GM21786 (cell line): ENCODE data around the gene CDH4.

Experiments used
- ATAC-seq: cut with Tn5 transposase; IDR thresholded peaks from one replicate; pipeline ENCODE4 v1.9.1; 2021; ENCODE audit not compliant: unreplicated experiment

CDH4 gene

DNA sequence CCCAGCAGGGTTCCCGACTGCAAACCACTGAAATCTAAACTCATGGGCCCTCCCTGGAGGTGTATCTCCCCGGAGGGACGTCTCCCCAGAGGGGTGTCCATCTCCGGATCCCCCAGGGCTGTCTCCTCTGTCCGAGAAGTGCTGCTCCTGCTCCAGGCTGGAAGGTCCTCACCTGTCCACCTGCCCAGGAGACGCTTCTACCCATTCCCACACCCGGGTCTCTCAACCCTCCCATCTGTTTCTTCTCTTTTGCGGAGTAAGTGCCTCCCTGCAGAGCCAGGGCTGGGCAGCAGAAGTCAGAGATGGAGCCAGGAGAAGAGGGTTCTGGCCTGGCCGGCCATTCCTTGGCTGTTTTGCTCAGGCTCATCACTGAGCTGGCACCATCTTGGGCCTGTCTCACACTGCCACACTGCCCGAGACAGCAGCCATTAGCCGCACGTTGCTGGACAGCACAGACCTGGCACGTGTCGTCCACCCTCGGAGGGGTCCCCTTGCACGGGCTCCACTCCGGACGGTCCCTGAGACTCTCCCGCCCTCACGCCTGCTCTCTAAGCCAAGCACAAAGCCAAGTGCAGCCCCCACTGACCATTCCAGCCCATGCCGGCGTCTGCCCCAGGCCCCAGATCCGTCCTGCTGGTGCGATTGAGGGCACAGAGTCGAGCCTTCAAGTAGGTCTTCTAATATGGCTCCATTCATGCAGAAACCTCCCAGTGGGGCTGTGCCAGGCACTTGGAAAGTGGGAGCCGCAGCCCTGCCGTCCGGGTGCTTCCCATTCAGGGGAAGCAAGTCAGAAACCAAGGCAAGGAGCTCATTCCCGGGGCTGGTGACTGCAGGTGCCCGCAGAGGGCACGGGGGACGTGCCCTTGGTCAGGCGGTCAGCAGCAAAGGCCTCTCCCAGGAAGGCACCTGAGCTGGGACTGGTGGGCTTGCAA lies 445.9 kb downstream of the CDH4 start:
- no peak for ATAC-seq

DNA sequence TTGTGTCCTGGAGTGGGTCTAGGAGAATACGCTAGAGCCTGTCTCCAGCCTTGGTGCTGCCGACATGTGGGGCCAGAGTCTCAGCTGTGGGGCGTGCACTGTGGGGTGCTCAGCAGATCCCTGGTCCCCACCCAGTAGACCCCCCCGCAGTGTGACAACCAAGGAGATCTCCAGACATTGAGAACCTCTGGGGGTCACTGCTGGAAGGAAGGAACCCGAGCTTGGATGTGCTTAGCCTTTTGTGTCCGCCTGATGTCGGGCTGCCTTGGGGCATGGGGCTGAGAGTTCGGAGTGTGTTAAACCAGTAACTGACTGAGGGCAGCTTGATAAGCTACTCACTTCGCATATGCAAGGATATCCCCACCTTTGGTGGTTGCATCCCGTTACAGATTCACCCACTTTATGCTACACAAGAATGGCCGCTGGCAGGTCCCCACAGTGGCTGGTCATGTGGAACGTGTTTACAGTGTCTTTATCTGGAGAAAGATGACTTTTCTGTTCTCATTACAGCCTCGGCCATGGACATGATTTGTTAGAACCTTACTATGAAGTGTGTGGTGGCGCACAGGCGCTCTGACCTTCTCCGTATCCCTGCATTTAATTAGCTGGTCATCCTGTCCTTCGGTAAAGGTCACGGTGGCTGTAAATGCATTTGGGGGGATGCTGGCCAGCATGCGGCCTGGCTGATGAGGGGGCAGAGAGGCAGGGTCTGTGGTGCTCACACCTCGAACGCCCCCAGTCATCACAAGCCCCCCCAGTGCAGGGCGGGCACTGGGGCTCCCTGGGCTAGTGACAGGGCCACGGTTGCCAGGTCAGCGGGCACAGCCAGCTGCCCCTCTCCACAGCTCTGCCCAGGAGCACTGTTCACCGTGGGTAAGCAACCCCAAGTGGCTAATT lies 446.8 kb downstream of the CDH4 start:
- ATAC-seq: no peak

DNA sequence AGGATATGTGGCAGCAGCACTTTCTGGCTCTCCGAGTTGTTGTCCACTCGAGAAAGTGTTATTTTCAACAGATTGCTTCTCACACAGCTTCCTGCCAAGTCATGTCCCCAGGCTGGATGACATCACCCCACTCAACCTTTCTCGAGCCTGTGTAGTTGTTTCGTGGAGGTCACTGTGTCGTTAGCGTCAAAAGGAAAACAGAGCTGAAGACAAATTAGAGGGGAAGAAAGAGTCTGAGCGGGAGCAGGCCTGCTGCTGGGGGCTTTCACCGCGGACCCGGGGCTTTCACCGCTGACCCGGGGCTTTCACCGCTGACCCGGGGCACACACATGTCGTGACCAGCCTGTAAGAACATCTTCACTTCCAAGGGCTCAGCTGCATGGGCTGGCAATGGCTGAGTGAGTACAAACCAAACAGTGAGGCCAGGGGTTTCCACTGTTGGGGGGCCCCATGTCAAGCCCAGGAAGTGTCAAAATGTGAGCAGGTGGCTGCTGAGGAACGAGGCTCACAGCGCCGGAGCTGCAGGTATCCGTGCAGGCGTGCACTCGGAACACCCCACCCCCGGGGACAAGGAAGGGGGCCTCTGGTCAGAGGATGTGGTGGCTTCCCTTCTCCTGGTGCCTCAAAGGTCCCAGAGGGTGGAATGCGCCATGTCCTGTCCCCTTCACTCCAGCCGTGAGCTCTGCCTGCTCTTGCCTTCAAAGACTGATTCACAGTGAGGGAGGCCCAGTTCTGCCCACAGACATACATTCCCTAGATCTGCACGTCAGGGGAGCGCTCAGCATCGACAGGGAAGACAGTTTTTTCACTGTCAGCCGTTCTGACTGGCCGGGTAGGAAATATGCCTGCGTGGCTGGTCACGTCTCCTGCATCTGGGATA lies 447.7 kb downstream of the CDH4 start:
- ATAC-seq: no peak

DNA sequence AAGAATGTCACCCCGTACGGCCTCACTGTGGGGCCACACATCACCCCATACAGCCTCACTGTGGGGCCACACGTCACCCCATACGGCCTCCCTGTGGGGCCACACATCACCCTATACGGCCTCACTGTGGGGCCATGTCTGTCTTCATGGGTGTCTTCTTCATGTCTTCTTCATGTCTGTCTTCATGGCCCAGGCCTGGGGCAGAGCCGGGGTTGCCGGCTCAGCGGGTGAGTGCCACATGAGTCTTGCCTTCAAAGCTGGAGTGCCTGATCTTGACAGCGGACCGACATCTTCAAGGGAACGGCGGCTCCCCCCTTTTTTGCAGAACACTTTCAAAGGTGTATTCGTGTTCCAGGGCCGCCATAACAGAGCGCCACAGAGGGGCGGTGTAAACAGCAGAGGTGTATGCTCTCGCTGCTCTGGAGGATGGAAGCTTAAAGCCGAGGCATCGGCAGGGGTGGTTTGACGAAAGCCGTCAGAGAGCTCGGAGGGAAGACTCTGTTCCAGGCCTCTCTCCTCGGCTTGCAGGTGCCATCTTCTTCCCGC lies 448.6 kb downstream of the CDH4 start:
- ATAC-seq: no peak

DNA sequence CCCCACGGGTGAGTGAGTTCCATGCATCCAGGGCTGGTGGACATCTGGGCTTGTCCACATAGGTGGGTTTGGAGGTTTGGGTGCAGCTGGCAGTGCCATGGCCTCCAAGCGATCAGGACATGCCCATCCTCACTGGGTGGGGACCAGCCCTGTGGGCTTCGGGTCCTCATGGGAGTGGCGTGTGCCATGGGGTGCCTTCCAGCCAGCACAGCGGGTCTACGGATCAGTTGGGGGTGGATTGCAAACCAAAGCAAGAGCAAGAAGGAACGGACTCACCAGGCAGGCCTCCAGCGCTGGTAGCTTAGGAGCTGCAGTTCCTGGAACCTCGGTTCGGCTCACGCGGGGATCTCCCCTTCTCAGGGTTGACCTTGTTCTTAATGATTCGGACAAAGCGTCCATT lies 449.3 kb downstream of the CDH4 start:
- ATAC-seq: no peak

DNA sequence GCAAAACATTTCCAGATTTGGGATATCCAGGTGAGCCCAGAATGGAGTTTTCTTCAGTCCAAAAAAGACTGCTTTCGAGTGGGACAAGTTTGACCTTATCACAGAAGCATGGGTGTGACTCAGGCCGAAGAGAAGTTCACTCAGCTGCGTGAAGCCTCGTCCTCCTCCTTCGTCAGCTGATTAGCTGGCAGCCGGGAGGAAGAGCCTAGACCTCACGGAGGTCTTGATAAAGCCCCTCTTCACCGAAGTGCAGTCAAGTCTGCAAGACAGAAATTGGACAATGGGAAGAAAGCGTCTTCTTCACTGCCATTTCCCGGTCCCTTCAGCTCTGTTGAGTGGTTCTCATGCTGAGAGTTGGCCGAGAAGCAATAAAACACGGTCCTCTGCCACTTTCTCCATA lies 449.7 kb downstream of the CDH4 start:
- no peak for ATAC-seq

DNA sequence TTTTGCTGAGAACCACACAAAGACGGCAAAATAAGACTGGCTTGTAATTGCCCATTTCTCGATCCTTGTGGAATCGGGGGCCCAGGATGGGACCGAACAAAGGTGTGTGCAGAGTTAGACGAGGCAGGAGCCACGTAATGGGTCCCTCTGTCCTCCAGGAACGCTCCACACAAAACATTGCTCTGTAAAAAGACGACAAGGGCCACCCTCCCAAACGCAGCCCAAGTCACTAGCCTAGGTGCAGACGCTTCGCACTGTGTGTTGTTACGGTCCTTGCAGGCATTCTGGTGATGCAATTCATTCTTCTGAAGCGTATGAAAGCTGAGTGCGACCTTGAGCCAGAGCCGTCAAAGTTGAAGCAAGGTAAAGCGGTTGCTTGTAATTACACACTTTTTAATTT lies 450.2 kb downstream of the CDH4 start:
- no peak for ATAC-seq

DNA sequence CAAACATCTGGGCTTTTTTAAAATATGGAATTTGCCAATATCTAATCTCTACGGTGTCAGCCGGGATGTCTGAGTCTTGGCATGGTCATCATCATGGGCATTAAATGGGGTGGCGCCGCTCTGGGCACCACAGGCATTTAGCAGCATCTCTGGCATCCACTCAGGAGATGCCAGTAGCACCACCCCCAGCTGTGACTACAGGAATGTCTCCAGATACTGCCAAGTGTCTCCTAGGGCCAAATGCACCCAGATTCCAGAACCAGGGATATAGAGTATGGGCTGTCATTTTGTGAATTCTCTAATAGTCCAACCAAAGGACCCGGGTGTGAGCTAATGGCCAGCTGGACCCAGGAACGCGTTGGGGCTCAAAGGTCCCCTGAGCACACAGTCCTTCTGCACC lies 452.6 kb downstream of the CDH4 start:
- no peak for ATAC-seq

DNA sequence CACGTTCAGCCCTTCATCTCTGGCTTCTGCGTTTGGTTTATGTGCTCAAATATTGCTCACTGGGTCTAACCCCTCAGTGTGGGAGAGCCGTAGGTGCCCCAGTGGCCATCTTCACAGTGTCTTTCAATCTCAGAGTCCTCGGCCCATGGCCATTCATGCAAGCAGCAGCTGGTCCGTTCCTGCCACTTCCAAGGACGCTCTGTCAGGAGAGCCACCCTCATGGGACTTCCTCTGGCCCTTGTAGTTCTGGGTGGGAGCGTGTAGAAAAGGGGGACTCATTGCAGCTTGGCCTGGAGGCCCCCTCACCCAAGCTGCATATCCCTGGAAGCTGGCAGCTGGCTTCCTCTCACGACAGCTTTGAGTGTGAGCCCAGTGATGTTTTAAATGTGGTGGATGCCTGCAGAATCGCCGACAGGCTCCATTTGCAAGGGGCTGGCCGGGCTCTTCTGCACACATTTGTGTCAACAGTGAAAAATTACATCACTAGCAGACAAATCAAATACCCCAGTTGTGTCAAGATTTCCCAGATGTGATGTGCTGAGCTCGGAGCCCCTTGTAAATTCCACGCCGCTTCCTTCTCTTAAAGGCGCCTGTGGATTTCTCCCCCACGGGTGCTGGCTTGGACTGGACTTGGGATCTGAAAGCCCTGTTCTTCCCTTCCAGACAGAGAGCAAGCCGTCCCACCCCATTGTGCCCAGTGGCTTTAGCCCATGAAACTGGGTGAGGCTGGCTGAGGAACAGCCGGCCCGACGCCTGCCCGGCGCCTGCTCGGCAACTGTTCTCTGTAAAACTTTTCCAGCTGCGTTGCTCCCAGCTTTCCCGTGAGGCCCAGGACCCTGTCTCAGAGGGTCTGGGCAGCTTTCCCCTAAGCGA lies 453.6 kb downstream of the CDH4 start:
- ATAC-seq: no peak

DNA sequence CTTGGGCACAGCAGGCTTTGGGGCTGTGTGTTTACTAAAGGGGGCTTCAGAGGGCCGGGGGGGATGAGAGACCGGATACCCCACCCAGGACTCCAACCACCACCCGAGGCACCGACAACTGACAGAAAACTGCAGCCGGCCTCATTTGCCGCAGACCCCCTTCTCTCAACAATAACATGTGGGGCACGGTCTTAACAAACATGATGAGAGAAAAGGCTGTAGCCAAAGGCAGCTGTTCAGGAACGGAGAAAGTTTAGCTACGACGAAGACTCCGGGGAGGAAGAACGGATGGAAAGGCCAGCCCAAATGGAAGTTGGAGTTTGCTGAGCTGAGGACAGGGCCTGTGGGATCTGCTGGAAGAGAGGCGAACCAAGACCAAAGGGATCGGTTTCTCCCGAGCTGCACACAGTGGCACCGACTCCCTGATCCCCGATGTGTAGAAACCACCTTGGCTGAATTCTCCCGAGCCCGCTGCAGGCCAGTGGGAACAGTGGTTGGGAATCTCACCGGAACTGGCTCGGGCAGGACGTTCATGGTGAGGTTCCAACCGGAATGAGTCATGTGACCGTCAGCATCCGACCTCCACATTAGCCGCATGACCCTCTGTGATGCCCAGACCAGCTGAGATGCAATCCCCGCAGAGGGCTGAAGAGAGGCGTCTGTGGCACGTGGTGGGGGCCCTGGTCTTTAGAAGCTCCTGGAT lies 454.3 kb downstream of the CDH4 start:
- no peak for ATAC-seq

DNA sequence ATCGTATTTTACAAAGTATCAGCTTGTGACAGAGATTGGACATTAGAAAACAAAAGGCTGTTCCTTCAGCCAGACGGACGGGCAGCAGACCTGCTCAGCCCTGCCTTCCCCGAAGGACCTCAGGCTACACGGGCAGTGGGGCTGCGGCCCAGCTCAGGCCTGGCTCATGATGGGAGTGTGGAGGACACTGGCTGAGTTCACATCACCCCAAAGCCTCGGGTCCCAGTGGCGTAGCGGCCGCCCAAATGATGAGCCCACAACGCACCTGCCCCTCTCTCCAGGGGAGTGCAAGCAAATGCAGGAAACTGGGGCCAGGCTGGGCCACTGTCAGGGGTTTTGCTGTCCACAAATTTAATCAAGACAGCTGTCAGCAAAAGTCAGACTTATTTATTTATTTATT lies 456.8 kb downstream of the CDH4 start:
- no peak for ATAC-seq

DNA sequence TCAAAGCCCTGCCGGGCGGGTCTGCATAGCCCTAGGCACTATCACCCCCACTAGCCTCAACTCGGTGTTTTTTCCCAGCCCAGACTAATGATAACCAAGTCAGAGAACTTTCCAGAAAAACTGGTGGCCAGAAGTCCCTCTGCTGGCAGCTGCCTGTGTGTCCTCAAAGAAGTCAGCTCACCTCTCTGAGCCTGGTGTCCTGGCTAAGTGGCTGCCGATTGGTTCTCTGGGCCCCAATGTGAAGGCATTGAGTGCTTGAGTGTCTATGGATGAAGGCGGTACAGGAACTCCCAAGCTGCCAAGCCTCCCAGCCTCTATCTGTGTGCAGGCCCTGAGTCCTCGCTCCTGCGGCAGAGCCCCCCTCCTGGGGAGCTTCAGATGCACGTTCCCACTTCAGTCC lies 458.0 kb downstream of the CDH4 start:
- ATAC-seq: no peak

DNA sequence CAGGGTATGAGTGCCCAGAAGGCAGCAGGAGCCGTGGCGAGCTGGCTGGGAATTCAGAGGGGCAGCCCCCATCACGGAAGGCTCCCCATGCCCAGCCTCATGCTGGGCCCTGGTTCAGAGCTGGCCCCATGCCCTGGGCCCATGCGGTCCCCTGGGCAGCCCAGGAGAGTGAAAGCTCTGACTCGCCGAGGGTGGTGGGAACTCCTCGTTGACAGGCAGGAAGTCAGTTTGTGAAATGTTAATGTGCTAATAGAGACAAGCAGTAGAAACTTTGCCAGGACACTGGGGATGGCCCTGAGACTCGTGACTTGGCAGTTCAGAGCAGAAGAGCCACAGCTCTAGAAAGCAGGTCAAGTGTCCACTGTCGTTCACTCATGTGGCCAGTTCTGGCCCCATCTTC lies 460.6 kb downstream of the CDH4 start:
- no peak for ATAC-seq

DNA sequence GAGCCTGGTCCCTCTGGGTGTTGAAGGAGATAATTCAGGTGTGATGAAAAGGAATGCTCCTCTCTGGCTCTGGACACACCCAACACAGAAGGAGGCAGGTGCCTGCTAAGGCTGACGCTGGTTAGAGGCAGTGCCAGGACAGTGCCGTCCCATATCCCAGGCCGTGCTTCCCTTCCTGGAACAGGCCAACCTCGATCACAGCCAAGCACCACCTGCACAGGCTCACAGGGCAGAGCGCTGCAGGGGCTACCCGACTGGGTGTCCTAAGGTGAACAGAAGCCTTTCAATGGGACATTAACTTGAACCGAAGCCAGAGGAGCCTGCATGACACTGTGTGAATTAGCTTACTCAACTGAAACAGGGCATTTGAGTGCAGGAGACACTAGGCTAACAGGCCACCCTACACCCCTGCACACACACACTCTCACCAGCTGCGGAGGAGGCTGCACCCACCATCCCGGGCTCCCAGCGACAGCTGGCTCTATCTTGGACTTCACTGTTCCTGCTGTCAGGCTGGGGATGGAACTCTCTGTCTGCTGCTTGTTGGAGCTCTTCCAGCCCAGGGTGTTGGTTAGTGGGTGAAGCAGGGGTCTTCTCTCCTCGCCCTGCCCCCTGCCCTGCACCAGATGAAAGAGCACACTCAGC lies 466.4 kb downstream of the CDH4 start:
- no peak for ATAC-seq

DNA sequence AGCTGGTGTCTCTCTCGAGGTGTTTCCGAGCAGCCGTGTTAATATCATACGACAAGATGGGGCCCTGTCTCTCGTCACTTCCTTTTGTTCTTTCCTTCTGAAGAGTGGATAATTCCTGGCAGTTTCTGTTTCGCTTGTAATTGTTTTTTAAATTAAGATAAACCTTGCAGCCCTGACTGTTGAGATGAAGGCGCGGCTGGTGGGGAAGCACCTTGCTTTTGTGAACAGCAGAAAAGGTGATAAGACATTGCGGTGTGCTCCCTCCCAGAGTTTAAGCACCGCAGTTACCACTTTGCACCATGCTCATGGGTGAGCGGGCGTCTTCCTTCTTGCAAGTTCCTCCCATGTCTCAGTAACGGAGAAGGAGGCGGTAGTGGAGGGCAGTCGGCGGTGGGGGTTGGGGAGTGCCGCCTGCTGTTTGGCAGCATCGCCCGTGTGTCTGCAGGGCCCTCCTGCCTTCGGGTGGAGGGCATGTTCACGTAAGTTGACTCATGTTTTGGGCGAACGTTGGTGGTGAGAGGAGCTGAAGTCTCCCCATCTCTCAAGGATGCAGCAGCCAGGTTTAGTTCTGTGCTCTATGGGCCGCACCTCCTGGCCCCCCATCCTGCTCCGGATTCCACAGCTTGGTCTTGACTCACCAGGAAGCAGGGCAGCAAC lies 467.8 kb downstream of the CDH4 start:
- ATAC-seq: no peak

DNA sequence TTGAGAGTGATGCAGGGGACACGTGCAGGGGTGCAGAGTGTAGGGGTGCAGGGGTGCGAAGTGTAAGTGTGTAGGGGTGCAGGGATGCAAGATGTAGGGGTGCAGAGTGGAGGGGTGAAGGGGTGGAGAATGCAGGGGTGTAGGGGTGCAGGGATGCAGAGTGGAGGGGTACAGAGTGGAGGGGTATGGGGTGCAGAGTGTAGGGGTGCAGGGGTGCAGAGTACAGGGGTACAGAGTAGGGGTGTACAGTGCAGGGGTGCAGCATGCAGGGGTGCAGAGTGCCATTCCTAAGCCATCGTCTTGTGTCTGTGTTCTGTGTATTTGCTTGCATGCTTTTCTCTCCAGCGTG lies 468.3 kb downstream of the CDH4 start:
- no peak for ATAC-seq

DNA sequence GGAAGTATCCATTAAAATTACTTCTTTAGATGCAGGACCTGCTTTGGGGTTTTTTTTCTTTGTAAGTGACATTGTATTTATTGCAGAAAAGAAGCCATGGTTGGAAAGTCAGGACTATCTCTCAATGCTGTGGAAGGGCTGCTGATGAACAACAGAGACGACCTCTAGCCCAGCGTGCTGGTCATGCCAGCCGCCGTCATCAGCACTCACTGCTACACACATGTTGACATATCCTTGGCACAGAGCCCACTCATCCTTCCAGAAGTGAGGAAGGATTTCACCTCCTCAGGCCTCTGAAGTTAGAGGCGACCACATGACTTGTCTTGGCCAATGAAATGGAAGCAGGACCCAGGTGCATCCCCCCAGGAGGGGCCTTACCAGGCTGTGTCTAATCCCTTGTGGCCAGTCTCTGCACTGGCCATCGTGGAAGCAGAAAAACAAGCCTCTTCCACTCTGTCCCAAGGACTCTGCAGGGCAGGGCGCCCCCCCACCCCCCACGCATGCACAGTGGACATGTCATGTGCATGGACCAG lies 470.2 kb downstream of the CDH4 start:
- ATAC-seq: no peak
